Effector memory CD4-positive, alpha-beta T cell (primary cell): Measurements from ENCODE around the gene CARD11.
"Not testable (repeated sequence)": the region's sequence is repeated elsewhere in the genome, so short reads cannot be mapped to it uniquely, and the experiment has no call there.

Source experiments
- DNase-seq, 3 donors: peaks; one replicate each; pipeline ENCODE4 v3.0.0-alpha.2; 2020
- H3K27ac ChIP-seq: 2 replicates; pipeline ENCODE4 v1.7.0; 2013; ENCODE audit warnings: mild to moderate bottlenecking, low read length, moderate library complexity; ENCODE audit not compliant: insufficient read depth, poor library complexity, severe bottlenecking
- H3K27me3 ChIP-seq: replicated peaks from 2 replicates; pipeline ENCODE4 v1.7.0; 2013; ENCODE audit warnings: mild to moderate bottlenecking, low read length; ENCODE audit not compliant: insufficient read depth, control insufficient read depth, poor library complexity, severe bottlenecking
- H3K36me3 ChIP-seq: 2 replicates; pipeline ENCODE4 v1.7.0; 2013; ENCODE audit warnings: mild to moderate bottlenecking, low read length, moderate library complexity; ENCODE audit not compliant: control insufficient read depth, insufficient read depth
- H3K4me1 ChIP-seq: 2 replicates; pipeline ENCODE4 v1.7.0; 2013; ENCODE audit warnings: low read length, mild to moderate bottlenecking; ENCODE audit not compliant: control insufficient read depth, insufficient read depth, poor library complexity, severe bottlenecking
- H3K4me3 ChIP-seq: 2 replicates; pipeline ENCODE4 v1.7.0; 2013; ENCODE audit warnings: low read length, low read depth, mild to moderate bottlenecking; ENCODE audit not compliant: insufficient read depth, poor library complexity, severe bottlenecking
- H3K9me3 ChIP-seq: 2 replicates; pipeline ENCODE4 v1.7.0; 2013; ENCODE audit warnings: mild to moderate bottlenecking, low read length, moderate library complexity; ENCODE audit not compliant: control insufficient read depth

Gene CARD11

GRCh38 chr7:2924866-2925840 lies 118.5 kb downstream of the CARD11 start:
- H3K27me3 ChIP-seq, result no peaks in the 10 kb centered on the region
- H3K9me3 ChIP-seq, result no peaks in the 10 kb centered on the region
- no peaks in the 10 kb centered on the region for H3K4me1 ChIP-seq
- DNase-seq, result no peak
- peaks cover 86% of the 10 kb centered on the region for H3K36me3 ChIP-seq
- H3K4me3 ChIP-seq, result no peak overlapping the region
- no peak overlapping the region for H3K27ac ChIP-seq

DNA sequence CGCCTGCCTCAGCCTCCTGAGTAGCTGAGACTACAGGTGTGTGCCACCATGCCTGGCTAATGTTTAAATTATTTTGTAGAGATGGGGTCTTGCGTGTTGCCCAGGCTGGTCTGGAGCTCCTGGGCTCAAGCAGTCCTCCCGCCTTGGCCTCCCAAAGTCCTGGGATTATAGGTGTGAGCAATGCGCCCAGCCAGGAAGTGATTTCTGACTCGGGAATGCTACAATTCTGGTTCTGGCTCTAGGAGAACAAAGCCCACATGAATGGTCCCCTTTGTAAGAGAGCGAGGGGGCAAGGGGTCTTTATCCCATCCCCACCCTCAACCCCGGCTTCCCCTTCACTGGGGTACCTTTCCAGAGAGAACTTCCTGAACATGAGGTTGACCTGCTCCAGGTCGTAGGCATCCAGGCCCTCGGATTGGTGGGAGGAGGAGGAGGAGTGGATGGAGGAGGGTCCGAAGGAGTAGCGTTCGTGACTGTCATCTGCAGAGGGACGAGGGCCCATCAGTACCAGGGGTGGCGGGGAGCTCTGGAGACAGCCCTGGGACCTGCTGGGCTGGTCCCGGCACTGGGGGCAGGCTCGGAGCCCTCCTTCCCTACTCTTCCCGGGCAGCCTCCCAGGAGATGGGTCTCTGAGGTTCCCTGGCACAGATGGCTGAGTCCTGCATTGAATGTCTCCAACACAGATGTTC lies 119.6 kb downstream of the CARD11 start:
- no peak for DNase-seq
- Histone ChIP-seq H3K36me3 (peaks cover 86% of the 10 kb centered on the region), H3K27ac (no peak overlapping the region), H3K9me3 (no peaks in the 10 kb centered on the region), H3K27me3 (no peaks in the 10 kb centered on the region), H3K4me3 (no peak overlapping the region), H3K4me1 (no peaks in the 10 kb centered on the region)

DNA sequence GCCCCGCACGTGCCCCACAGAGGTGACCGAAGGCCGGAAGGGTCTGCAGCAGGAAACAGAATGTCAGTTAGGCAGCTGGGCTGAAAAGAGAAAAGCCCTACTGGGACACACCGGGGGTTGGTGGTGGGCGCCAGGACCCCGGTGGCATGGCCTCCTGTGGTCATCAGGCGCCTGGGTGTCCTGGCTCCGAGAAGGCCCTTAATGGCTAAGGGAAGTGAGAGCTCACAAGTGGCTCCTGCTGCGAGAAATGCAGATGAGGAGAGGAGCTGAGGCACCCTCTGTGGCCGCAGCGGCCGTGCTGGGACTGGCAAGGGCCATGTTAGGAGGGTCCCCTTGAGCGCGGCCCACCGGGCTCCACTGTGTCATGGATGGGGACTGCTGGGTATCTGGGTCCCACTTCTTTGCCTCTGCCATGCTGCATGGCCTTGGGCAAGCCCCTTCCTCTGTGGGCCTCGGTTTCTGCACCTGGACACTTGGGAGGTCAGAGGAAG lies 120.3 kb downstream of the CARD11 start:
- no peak for DNase-seq
- H3K36me3 ChIP-seq, result peaks cover 86% of the 10 kb centered on the region

DNA sequence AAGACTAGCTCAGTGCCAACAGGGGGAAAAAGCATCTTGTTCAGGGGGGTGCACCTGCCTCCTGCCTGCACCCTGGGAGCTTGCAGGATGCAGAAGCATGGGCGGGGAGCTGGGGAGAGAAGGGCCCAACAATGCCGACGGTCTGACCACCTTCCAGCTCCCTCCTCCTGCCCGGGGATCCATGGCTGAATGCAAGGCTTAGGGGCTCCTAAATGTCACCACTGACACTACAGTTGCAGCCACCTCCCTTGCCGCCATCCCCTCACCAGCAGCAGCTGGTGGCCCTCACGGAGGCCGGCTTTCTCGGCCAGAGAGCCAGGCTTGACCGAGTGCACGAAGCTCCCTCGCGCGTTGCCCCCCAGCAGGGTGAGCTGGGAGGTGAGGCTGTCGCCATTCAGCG lies 120.8 kb downstream of the CARD11 start:
- Histone ChIP-seq H3K9me3 (no peaks in the 10 kb centered on the region), H3K4me3 (no peak overlapping the region), H3K4me1 (no peaks in the 10 kb centered on the region), H3K27me3 (no peaks in the 10 kb centered on the region), H3K36me3 (peaks cover 86% of the 10 kb centered on the region), H3K27ac (no peak overlapping the region)
- no peak for DNase-seq

More for the DNA sequence above, 120.3 kb downstream of the CARD11 start:
- Histone ChIP-seq H3K9me3 (no peaks in the 10 kb centered on the region), H3K27me3 (no peaks in the 10 kb centered on the region), H3K27ac (no peak overlapping the region), H3K4me3 (no peak overlapping the region), H3K4me1 (no peaks in the 10 kb centered on the region)

- DNase-seq, result no peak
- Histone ChIP-seq H3K4me3 (no peak overlapping the region), H3K9me3 (no peaks in the 10 kb centered on the region), H3K27me3 (no peaks in the 10 kb centered on the region), H3K4me1 (no peaks in the 10 kb centered on the region), H3K27ac (no peak overlapping the region), H3K36me3 (peaks cover 84% of the 10 kb centered on the region)
Measured at GRCh38 chr7:2922348-2922691, 121.3 kb downstream of the CARD11 start.

DNA sequence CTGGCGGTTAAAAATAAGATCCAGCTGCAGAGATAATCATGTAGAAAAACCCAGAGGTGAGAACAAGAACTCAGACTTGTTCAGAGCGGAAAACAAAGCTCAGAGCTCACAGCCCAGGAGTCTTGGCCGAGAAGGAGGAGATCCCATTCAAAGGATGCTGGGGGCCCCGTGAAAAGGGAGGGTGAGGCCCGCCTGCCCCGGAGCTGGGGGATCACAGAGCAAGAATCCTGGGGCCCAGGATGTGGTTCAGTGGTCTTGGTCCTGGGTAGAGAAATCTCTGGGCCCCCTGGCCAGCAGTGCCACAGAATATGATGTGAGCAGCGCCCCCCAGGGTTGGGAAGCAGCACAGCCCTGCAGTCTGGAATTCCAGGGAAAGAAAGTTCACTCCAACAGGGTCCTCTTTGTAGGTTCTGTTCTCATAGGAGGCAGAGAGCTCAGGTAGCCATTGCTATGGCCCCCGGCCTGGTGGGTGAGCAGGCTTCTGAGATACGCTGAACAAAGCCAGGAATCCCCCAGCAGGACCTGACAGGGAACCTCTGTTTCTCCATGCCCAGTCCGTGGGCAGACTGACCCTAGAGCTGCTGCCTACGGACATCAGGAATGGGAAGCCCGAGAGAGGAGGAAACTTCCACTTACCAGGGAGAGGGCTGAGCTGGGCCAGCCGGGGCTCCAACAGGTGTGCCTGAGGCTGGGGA lies 121.9 kb downstream of the CARD11 start:
- Histone ChIP-seq H3K36me3 (peaks cover 84% of the 10 kb centered on the region), H3K9me3 (no peaks in the 10 kb centered on the region), H3K4me1 (no peaks in the 10 kb centered on the region), H3K27ac (no peak overlapping the region), H3K27me3 (no peaks in the 10 kb centered on the region), H3K4me3 (no peak overlapping the region)
- no peak for DNase-seq

GRCh38 chr7:2920956-2921652 lies 122.6 kb downstream of the CARD11 start:
- Histone ChIP-seq H3K4me3 (no peak overlapping the region), H3K27me3 (no peaks in the 10 kb centered on the region), H3K36me3 (peaks cover 84% of the 10 kb centered on the region), H3K4me1 (no peaks in the 10 kb centered on the region), H3K9me3 (no peaks in the 10 kb centered on the region), H3K27ac (no peak overlapping the region)
- DNase-seq, result no peak

DNA sequence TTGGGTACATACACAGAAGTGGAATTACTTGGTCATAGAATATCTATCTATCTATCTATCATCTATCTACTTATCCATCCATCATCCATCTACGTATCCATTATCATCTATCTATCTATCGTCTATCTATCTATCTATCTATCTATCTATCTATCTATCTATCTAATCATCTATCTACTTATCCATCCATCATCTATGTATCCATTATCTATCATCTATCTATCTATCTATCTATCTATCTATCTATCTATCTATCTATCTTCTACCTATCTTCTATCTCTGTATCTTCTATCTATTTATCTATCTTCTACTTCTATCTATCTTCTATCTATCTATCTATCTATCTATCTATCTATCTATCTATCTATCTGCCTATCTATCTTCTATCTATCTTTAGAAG lies 123.2 kb downstream of the CARD11 start:
- H3K4me1 ChIP-seq, H3K27me3 ChIP-seq, H3K27ac ChIP-seq, DNase-seq, H3K9me3 ChIP-seq, H3K4me3 ChIP-seq: not testable (repeated sequence)
- H3K36me3 ChIP-seq, result peaks cover 90% of the 10 kb centered on the region

DNA sequence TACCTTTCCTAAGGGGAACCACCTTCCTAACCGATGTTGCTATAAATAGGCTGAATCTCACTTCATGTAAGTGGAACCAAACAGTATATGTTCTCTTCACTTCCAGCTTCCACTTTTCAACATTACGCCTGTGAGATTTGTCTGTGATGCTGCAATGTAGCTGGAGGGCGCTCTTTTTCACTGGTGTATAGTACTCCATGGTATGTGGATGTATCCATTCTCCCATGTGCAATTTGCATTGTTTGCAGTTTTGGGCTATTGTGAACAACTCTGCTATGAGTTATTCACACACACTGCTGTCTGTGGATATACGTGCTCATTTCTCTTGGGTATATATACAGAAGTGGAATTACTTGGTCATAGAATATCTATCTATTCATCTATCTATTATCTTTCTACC lies 123.6 kb downstream of the CARD11 start:
- no peaks in the 10 kb centered on the region for H3K9me3 ChIP-seq
- no peaks in the 10 kb centered on the region for H3K4me1 ChIP-seq
- peaks cover 93% of the 10 kb centered on the region for H3K36me3 ChIP-seq
- no peak overlapping the region for H3K4me3 ChIP-seq
- no peak for DNase-seq
- H3K27ac ChIP-seq, result no peak overlapping the region
- no peaks in the 10 kb centered on the region for H3K27me3 ChIP-seq
